ENCODE results near the gene SKIC8. TPM values are rescaled to one million over a fixed set of nuclear protein-coding genes. Genes with fewer than 3 reads are reported as not detected.
A peak's percentile ranks its signal among the peaks of the same experiment; 100 is the strongest.

The SKIC8 gene
- polyA plus RNA-seq, 4 donors: 90.0 to 113 (median 106) TPM

- no peak for DNase-seq (ENCODE audit: low read depth in 4 of 4, low spot score in 3 of 4)
Observed at GRCh38 chr15:78302579-78303312, 3.3 kb upstream of the SKIC8 start.

GRCh38 chr15:78301828-78302227 is 2.4 kb upstream of the SKIC8 start:
- no peak for DNase-seq (ENCODE audit: low read depth in 4 of 4, low spot score in 3 of 4)

GRCh38 chr15:78301326-78301725 is 1.9 kb upstream of the SKIC8 start:
- no peak for DNase-seq (ENCODE audit: low read depth in 4 of 4, low spot score in 3 of 4)

- DNase-seq (ENCODE audit: low read depth in 4 of 4, low spot score in 3 of 4): no peak
Observed at GRCh38 chr15:78292219-78292618, 7.2 kb downstream of the SKIC8 start.

GRCh38 chr15:78291698-78292097 is 7.7 kb downstream of the SKIC8 start:
- no peak for DNase-seq (ENCODE audit: low read depth in 4 of 4, low spot score in 3 of 4)

- DNase-seq (ENCODE audit: low read depth in 4 of 4, low spot score in 3 of 4): no peak
Observed at GRCh38 chr15:78291052-78291451, 8.4 kb downstream of the SKIC8 start.

GRCh38 chr15:78290222-78290621 is 9.2 kb downstream of the SKIC8 start:
- DNase-seq (ENCODE audit: low read depth in 4 of 4, low spot score in 3 of 4): no peak

GRCh38 chr15:78284758-78285157 is 14.7 kb downstream of the SKIC8 start:
- DNase-seq (ENCODE audit: low read depth in 4 of 4, low spot score in 3 of 4): no peak

GRCh38 chr15:78282324-78282723 is 17.1 kb downstream of the SKIC8 start:
- no peak for DNase-seq (ENCODE audit: low read depth in 4 of 4, low spot score in 3 of 4)

- no peak for DNase-seq (ENCODE audit: low read depth in 4 of 4, low spot score in 3 of 4)
Observed at GRCh38 chr15:78280319-78281072, 18.9 kb downstream of the SKIC8 start.

- DNase-seq (ENCODE audit: low read depth in 4 of 4, low spot score in 3 of 4): no peak
Observed at GRCh38 chr15:78276064-78276943, 23.1 kb downstream of the SKIC8 start.

- no peak for DNase-seq (ENCODE audit: low read depth in 4 of 4, low spot score in 3 of 4)
Observed at GRCh38 chr15:78274994-78275393, 24.4 kb downstream of the SKIC8 start.

- DNase-seq (ENCODE audit: low read depth in 4 of 4, low spot score in 3 of 4): no peak
Observed at GRCh38 chr15:78272776-78273175, 26.6 kb downstream of the SKIC8 start.

GRCh38 chr15:78272316-78272715 is 27.1 kb downstream of the SKIC8 start:
- no peak for DNase-seq (ENCODE audit: low read depth in 4 of 4, low spot score in 3 of 4)

- no peak for DNase-seq (ENCODE audit: low read depth in 4 of 4, low spot score in 3 of 4)
Observed at GRCh38 chr15:78266806-78267205, 32.6 kb downstream of the SKIC8 start.

- DNase-seq (ENCODE audit: low read depth in 4 of 4, low spot score in 3 of 4): no peak
Observed at GRCh38 chr15:78266229-78266628, 33.2 kb downstream of the SKIC8 start.

GRCh38 chr15:78265752-78266224 is 33.6 kb downstream of the SKIC8 start:
- no peak for DNase-seq (ENCODE audit: low read depth in 4 of 4, low spot score in 3 of 4)

- no peak for DNase-seq (ENCODE audit: low read depth in 4 of 4, low spot score in 3 of 4)
Observed at GRCh38 chr15:78265137-78265460, 34.3 kb downstream of the SKIC8 start.

- DNase-seq (ENCODE audit: low read depth in 4 of 4, low spot score in 3 of 4): peak in 1 of 4 donors; percentile 24
Observed at GRCh38 chr15:78264304-78265136, 34.9 kb downstream of the SKIC8 start, which contains the start of gene DNAJA4. TSS of gene DNAJA4 (plus strand) at chr15:78264562. CDS start at chr15:78264764, 202 bp downstream.

- no peak for DNase-seq (ENCODE audit: low read depth in 4 of 4, low spot score in 3 of 4)
Observed at GRCh38 chr15:78263907-78264303, 35.5 kb downstream of the SKIC8 start.
